Fibroblast of lung (primary cell): Measurements from ENCODE around the gene EEF1AKMT3.

Experiments used
- CTCF ChIP-seq, 2 donors: IDR thresholded peaks in 1 of 2; conservative IDR thresholded peaks in 1 of 2; 1 replicate in 1 of 2; 2 replicates in 1 of 2; pipeline ENCODE4 v1.5.1; 2011 to 2012; ENCODE audit warnings: low read length in 2 of 2, control low read depth in 1 of 2, inconsistent platforms in 1 of 2, low read depth in 1 of 2, mild to moderate bottlenecking in 1 of 2
- EZH2 ChIP-seq: IDR thresholded peaks from 2 replicates; pipeline ENCODE4 v1.5.1; 2012; ENCODE audit warnings: low read length, control low read depth, mild to moderate bottlenecking; ENCODE audit errors: missing control alignments

DNA sequence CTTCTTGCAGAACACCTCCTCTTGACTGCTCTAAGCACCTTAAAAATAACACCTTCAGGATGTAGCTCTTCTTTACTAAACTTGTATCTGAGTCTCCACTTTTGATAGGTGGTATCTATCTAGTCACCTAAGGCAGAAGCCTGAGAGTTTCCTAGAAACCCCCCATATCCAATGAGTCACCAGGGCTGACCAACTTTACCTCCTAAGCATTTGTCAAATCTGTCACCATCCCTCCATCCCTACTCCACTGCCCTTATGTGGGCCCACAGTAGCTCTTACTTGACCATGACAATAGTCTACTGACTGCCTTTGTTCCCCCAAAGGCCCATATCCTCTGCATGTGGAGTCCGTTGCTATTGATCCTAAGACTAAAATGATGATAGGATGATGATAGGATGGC is 30.2 kb downstream of the EEF1AKMT3 start:
- no peak for TF ChIP-seq CTCF (conservative IDR thresholded peaks at IDR 0.05 in 1 of 2, IDR thresholded peaks at IDR 0.05 in 1 of 2; ENCODE audit: low read depth in 1 of 2, low read length in 2 of 2)
- no peak for TF ChIP-seq EZH2
